MCF 10A (cell line): ENCODE data around the gene HNRNPA2B1. TPM values are rescaled to one million over a fixed set of nuclear protein-coding genes. Genes with fewer than 3 reads are reported as not detected.
A peak's percentile ranks its signal among the peaks of the same experiment; 100 is the strongest.

Experiments used
- BruUV-seq: library from RNA; stranded (reverse); fragments of 400-500 nt; replicated peaks from 2 replicates; lab custom pipeline; 2021; lab: Mats Ljungman, UMichigan
- CTCF ChIA-PET: fragments of 300-600 bp; sonication (Branson Sonifier 250); formaldehyde crosslinking; extraction: SDS; loops from one replicate; lab custom pipeline; 2021; ENCODE audit warnings: antibody characterized with exemption, inconsistent platforms; lab: Yijun Ruan, JAX
- POLR2A ChIA-PET: fragments of 300-600, 350-650 bp; sonication (Branson Sonifier 250); formaldehyde crosslinking; extraction: SDS; loops from one replicate; lab custom pipeline; 2020; ENCODE audit warnings: antibody characterized with exemption, inconsistent platforms; lab: Yijun Ruan, JAX
- DNase-seq: peaks from one replicate; pipeline ENCODE4 v3.0.0-alpha.2; 2018; ENCODE audit not compliant: unreplicated experiment
- H3K27ac Mint-ChIP-seq: one replicate; pipeline ENCODE4 v1.8.0; 2022; ENCODE audit warnings: mild to moderate bottlenecking, low read depth, mixed read lengths; ENCODE audit not compliant: unreplicated experiment
- H3K27me3 Mint-ChIP-seq: one replicate; pipeline ENCODE4 v1.8.0; 2022; ENCODE audit warnings: mixed read lengths; ENCODE audit not compliant: insufficient read depth, unreplicated experiment
- H3K36me3 Mint-ChIP-seq: one replicate; pipeline ENCODE4 v1.8.0; 2022; ENCODE audit warnings: mild to moderate bottlenecking, moderate library complexity, mixed read lengths; ENCODE audit not compliant: insufficient read depth, unreplicated experiment
- H3K4me1 Mint-ChIP-seq: one replicate; pipeline ENCODE4 v1.8.0; 2022; ENCODE audit warnings: mixed read lengths; ENCODE audit not compliant: insufficient read depth, unreplicated experiment
- H3K4me3 Mint-ChIP-seq: one replicate; pipeline ENCODE4 v1.8.0; 2022; ENCODE audit warnings: mild to moderate bottlenecking, moderate library complexity, mixed read lengths; ENCODE audit not compliant: unreplicated experiment
- H3K9me3 Mint-ChIP-seq: one replicate; pipeline ENCODE4 v1.8.0; 2022; ENCODE audit warnings: mixed read lengths; ENCODE audit not compliant: unreplicated experiment
- CTCF ChIP-seq: fragments of 200-600 bp; IDR thresholded peaks from one replicate; pipeline ENCODE4 v1.8.0; 2022; ENCODE audit warnings: antibody characterized with exemption, mild to moderate bottlenecking; ENCODE audit not compliant: unreplicated experiment
- intact Hi-C: fragments of 100-400 bp; cut with micrococcal nuclease; formaldehyde crosslinking; loops from 2 replicates; pipeline ENCODE4 v1.14.1; 2022
- total RNA-seq: library from RNA; stranded (reverse); gene quantifications from 2 replicates; pipeline ENCODE4 v1.2.3, GENCODE V29; 2022

The HNRNPA2B1 gene
- total RNA-seq, 1 experiment from 2014 or later = 646 TPM

DNA sequence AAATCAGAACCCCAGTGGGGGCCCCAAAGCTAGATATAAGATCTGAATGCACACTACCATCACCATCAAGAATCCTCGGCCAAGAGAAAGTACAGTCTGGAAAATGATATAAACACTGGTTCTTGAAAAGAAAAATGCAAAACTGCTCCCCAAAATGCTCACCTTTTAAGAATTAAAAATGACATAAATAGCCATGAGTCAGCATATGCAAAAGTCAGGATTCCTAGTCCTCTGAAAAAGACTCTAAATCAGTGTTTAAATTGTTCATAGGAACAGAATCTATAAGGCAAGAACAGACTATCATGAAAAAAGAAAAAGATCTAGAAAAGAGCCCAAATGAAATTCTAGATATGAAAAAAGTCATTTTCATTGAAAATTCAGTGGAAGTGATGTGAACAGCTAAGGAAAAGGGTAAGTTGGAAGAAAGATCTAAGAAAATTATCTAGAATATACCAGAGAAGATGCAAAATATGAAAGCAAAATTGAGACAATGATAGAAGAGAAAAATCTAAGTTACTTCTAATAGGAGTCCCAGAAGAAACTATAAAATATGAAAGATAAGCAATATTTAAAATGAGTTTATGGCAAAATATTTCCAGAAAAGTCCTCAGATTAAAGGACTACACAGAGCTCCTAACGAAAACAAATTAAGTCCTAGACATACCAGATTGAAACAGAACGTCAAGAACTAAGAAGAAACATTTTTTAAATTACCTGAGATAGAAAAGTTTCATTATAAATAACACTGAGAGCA is 18.9 kb downstream of the HNRNPA2B1 start:
- CTCF ChIA-PET = interaction anchor here (0.6 to 4.7 kb wide), 5 partner anchors 10 to 289 kb away, joined by 3 to 28 read pairs (median 8); no protein-coding TSS in a partner anchor
- Mint-ChIP-seq H3K27ac (peak overlapping the region; percentile 40), H3K4me1 (peaks cover 6% of the 10 kb centered on the region), H3K27me3 (no peaks in the 10 kb centered on the region), H3K36me3 (peaks cover 31% of the 10 kb centered on the region), H3K9me3 (no peaks in the 10 kb centered on the region), H3K4me3 (no peak overlapping the region)
- no peak for DNase-seq
- TF ChIP-seq CTCF = no peak
- POLR2A ChIA-PET = interaction anchor here (0.6 to 11.9 kb wide), 15 partner anchors 7 to 980 kb away, joined by 3 to 202 read pairs (median 3); partner anchors contain the start of genes CBX3 and HNRNPA2B1
- intact Hi-C loops = loop anchor here (2.0 kb wide), 1 partner anchor 91 kb away; no protein-coding TSS in a partner anchor
- no TSS peak for BruUV-seq

DNA sequence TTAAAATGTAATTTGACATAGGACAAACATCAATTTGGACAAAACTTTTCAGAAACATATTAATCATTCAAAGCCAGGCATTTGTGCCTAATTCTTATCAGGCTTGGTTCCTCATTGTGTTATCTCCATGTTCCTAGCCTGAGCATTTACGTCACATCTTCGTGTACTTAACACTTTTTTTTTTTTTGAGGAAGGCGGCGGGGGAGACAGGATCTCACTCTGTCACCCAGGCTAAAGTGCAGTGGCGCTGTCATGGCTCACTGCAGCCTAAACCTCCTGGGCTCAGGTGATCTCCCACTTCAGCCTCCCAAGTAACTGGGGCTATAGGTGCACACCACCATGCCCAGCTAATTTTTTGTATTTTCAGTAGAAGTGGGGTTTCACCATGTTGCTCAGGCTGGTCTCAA is 19.8 kb downstream of the HNRNPA2B1 start:
- no peak for TF ChIP-seq CTCF
- Mint-ChIP-seq H3K4me1 (peaks cover 6% of the 10 kb centered on the region), H3K27ac (no peak overlapping the region), H3K4me3 (no peak overlapping the region), H3K36me3 (peaks cover 25% of the 10 kb centered on the region), H3K27me3 (no peaks in the 10 kb centered on the region), H3K9me3 (no peaks in the 10 kb centered on the region)
- POLR2A ChIA-PET = interaction anchor here (0.6 to 11.9 kb wide), 14 partner anchors 8 to 287 kb away, joined by 3 to 202 read pairs (median 3); partner anchors contain the start of genes CBX3, HNRNPA2B1 and NFE2L3
- CTCF ChIA-PET = interaction anchor here (0.6 to 4.7 kb wide), 4 partner anchors 89 to 288 kb away, joined by 3 to 28 read pairs (median 8); no protein-coding TSS in a partner anchor
- BruUV-seq = no TSS peak
- intact Hi-C loops = loop anchor here (2.0 kb wide), 1 partner anchor 90 kb away; no protein-coding TSS in a partner anchor
- no peak for DNase-seq

GRCh38 chr7:26179826-26180497 is 20.6 kb downstream of the HNRNPA2B1 start:
- intact Hi-C loops = loop anchor here (2.0 kb wide), 1 partner anchor 89 kb away; no protein-coding TSS in a partner anchor

More at GRCh38 chr7:26179826-26180497, 20.6 kb downstream of the HNRNPA2B1 start:
- BruUV-seq = no TSS peak
- CTCF ChIA-PET = interaction anchor here (0.5 to 4.7 kb wide), 6 partner anchors 8 to 379 kb away, joined by 4 to 28 read pairs (median 6); no protein-coding TSS in a partner anchor
- peaks cover 18% of the 10 kb centered on the region for H3K36me3 Mint-ChIP-seq
- no peak for TF ChIP-seq CTCF
- POLR2A ChIA-PET = interaction anchor here (0.6 to 11.9 kb wide), 17 partner anchors 9 to 286 kb away, joined by 3 to 202 read pairs (median 3); partner anchors contain the start of genes CBX3, HNRNPA2B1 and NFE2L3
- H3K9me3 Mint-ChIP-seq = no peaks in the 10 kb centered on the region
- no peak overlapping the region for H3K4me3 Mint-ChIP-seq
- DNase-seq = peak; percentile 39
- H3K27me3 Mint-ChIP-seq = no peaks in the 10 kb centered on the region
- peaks cover 6% of the 10 kb centered on the region for H3K4me1 Mint-ChIP-seq
- H3K27ac Mint-ChIP-seq = no peak overlapping the region
